C1 segment of cervical spinal cord (tissue), 14 donors: Measurements from ENCODE around the gene ANKRD13A.
"Not testable (repeated sequence)": the region's sequence is repeated elsewhere in the genome, so short reads cannot be mapped to it uniquely, and the experiment has no call there.

Source experiments
- DNase-seq, 14 donors: peaks; one replicate each; lab custom pipeline; 2025; lab: John Stamatoyannopoulos, UW

ANKRD13A gene

DNA sequence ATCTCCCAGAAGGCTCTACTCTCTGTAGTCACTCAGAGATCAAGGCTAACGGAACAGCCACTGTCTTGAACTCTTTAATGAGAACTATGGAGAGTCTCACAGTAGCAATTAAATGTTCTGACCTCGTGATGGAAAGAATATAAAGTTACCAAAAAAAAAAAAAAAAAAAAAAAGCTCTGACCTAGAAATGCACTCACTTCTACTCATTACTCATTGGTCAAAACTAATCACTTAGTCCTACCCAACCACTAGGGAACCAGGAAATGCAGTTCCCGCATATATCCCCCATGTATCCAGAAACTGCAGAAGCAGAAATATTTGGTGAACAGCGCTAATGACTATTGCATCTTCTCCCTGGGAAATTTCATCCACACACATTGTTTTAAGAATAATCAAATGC, 78.6 kb downstream of the ANKRD13A start:
- DNase-seq = no peak

DNA sequence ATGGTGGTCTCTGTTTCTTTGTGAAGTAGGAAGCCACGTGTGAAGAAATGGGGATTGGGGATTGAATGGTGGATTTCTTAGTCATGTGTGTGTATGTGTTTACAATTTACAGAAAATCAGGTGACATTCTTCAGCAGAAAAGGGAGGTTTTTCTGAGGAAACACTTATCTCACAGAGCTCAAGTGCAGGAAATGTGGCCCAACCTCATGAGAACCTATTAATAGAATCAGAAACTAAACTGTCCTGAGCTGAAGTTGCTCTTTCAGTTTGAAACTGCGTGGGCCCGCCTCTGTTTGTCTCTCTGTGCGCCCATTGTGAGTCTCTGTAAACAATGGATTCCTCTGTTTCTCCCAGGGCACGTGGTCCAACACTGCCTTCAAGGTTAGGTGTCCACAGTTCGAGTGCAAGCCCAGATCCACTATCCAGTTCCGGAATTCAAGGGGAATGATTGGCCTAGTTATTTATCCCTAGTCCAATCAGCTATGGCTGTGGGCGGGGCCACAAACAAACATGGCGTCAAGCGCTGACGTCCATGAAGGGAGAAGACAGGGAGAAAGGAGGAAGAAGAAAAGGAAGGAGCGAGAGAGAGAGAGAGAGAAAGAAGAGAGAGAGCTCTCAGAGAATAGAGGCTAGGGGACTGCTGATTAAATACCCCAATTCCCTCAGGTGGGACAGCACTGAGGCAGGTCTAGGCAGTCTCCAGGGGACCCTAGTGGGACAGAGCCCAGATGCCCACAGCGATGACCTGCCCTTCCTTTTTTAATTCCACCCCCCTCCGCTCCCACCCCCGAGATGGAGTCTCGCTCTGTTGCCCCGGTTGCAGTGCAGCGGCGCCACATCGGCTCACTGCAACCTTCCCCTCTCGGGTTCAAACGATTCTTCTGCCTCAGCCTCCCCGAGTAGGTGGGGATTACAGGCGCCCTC, 80.5 kb downstream of the ANKRD13A start:
- peak in 12 of 14 donors; percentile 11 to 92 (median 83) for DNase-seq

DNA sequence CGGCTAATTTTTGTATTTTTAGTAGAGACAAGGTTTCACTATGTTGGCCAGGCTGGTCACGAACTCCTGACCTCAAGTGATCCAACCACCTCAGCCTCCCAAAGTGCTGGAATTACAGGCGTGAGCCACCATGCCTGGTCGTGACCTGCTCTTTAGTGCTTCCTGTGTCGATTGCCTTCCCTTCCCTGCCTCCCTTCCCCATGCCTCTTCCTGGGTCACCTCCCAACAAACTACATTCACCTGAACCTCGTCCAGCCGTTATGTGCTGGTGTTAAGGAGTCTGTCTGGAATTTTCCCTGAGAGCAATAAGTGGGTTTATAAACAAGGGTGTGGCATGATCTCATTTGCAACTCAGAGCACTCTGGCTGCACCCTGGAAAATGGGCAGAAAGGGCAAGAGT, 81.2 kb downstream of the ANKRD13A start:
- no peak for DNase-seq

DNA sequence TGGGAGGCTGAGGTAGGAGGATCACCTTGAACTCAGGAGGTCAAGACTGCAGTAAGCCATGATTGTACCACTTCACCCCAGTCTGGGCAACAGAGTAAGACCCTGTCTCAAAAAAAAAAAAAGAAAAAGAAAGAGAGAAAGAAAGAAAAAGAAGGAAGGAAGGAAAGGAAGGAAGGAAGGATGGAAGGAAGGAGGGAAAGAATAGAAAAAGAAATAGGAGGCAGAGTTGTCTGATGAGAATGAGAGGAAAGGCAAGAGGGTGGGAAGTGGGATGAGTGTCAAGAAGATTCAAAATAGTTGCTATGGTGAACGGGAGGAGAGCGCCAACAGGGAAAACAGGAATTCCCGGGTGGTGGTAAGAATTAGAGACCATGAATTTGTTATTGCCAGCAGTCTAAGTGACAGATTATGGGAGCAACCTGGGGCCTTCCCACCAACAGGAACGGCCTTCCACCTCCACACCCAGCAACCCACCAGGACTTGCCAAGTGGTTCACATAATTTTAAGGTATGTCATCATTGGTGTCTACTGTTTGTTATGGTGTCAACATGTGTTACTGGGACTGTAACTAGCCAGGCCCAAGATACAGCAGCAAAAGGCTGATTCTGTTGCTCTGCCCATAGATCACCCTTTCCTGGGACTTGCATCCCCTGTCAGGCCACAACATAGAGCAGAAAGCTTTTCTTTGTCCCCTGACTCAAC, 85.2 kb downstream of the ANKRD13A start:
- DNase-seq = no peak

DNA sequence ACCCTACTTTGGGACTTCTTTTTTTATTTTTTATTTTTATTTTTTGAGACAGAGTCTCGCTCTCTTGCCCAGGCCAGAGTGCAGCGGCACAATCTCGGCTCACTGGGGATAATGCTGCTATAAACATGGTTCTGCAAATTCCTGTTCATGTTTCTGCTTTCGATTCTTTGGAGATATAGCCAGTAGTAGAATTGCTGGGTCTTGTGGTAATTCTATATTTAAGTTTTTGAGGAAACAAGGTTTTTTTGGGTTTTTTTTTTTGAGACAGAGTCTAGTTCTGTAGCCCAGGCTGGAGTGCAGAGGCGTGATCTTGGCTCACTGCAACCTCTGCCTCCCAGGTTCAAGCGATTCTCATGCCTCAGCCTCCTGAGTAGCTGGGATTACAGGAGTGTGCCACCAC, 89.0 kb downstream of the ANKRD13A start:
- not testable (repeated sequence) for DNase-seq

DNA sequence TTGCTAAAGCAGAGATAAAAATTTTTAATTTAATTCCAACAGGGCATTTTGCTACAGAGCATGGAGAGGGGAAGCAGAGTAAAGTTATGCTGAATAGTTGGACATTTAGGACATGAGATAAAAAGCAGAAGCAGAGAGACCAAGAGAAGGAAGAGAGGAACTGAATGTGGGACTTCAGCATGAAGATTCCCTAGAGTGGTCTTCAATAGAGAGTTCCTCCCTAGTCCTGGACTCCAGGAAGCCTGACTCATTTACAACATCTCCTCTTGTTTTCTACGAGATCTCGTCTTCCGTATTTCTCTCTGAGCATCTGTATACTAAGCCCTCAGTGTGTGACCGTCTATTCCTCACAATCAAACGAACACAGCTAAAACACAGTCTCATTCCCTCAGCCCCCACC, 89.7 kb downstream of the ANKRD13A start:
- DNase-seq = peak in 1 of 14 donors; percentile 27
